GM12864 (cell line): ENCODE results near the gene ST3GAL3.

ENCODE experiments used
- DNase-seq: peaks from one replicate; pipeline ENCODE4 v3.0.0-alpha.2; 2011; ENCODE audit warnings: low read depth
- H3K4me3 ChIP-seq: 2 replicates; pipeline ENCODE4 v1.5.1; 2011; ENCODE audit warnings: mild to moderate bottlenecking, low read depth, low read length, control low read depth
- TF ChIP-seq, protein P1 (sequence below): IDR thresholded peaks from 2 replicates; pipeline ENCODE4 v1.5.1; 2011; ENCODE audit warnings: low read depth, mild to moderate bottlenecking, moderate library complexity, low read length, control low read depth, inconsistent platforms; ENCODE audit errors: missing control alignments

Gene ST3GAL3

DNA sequence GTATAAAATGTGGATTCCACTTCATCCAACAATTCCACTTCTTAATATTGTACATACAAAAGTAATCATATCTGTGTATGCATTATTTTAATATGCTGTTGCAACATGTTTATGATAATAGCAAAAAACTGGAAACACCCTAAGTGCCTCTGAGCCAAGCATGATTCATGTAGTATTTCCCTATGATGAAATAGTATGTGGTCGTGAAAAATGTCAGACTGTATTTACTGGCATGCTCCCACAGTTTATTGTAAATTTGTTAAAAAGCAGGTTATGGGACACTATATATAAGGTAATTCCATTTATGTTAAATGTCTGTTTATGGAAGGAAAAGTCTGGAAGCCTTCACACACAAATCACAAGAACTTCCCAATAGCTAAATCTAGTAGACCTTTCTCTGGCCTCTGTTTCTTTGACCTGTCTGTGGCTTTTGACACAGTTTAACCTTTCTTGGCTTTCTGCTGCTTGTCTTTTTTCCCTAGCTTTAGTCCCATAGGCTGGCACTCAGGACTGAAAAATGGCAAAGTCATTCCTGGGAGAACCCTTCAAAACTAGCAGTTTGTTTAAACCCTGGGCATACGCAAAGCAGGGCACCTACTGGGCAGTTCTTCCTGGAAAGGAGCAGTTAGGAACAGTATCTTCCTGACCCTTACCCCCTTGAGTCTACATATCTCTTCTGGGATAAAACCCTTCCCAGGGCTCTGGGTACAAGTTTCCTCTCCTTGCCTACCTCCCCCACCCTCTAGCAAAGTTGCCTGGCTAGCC lies 160.8 kb downstream of the ST3GAL3 start:
- DNase-seq: no peak
- TF ChIP-seq, protein P1, sequence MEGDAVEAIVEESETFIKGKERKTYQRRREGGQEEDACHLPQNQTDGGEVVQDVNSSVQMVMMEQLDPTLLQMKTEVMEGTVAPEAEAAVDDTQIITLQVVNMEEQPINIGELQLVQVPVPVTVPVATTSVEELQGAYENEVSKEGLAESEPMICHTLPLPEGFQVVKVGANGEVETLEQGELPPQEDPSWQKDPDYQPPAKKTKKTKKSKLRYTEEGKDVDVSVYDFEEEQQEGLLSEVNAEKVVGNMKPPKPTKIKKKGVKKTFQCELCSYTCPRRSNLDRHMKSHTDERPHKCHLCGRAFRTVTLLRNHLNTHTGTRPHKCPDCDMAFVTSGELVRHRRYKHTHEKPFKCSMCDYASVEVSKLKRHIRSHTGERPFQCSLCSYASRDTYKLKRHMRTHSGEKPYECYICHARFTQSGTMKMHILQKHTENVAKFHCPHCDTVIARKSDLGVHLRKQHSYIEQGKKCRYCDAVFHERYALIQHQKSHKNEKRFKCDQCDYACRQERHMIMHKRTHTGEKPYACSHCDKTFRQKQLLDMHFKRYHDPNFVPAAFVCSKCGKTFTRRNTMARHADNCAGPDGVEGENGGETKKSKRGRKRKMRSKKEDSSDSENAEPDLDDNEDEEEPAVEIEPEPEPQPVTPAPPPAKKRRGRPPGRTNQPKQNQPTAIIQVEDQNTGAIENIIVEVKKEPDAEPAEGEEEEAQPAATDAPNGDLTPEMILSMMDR: no peak

DNA sequence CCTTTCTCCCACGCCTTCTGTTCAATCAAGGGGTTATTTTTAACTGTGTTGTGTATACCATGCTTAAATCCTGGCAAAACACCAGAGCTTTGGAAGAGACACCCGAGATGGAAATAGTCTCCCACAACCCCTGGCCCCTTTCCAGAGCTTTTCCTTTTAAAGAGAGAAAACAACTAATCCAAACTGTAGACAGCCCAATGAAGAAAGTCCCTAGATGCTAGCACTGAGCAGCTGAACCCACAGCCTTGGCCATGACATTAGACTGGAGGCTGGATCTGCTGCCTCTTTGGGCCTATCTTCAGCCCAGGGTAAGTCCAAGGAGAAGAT lies 161.4 kb downstream of the ST3GAL3 start:
- no peak overlapping the region for H3K4me3 ChIP-seq
- TF ChIP-seq, protein P1: no peak
- DNase-seq: no peak

More for the DNA sequence above, 160.8 kb downstream of the ST3GAL3 start:
- H3K4me3 ChIP-seq: no peak overlapping the region

DNA sequence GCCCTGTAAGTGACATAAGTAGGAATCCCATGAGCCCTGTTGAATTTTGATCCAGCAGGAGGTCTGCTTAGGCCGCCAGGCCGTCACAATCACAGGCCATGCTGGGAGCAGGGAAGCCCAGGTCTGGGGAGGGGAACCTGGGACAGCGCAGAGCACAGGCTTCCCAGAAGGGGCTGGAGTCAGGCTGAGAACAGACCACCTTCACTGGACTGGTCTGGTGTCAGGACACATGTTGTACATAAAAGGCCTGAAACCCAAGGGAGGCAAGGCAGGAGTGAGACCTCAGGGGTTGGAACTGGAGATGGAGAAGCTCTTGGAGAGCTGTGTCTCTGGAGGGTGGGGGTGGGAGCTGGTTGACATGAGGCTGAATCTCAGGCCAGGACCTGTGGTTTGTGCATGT lies 163.0 kb downstream of the ST3GAL3 start:
- no peak overlapping the region for H3K4me3 ChIP-seq
- TF ChIP-seq, protein P1: no peak
- DNase-seq: no peak

DNA sequence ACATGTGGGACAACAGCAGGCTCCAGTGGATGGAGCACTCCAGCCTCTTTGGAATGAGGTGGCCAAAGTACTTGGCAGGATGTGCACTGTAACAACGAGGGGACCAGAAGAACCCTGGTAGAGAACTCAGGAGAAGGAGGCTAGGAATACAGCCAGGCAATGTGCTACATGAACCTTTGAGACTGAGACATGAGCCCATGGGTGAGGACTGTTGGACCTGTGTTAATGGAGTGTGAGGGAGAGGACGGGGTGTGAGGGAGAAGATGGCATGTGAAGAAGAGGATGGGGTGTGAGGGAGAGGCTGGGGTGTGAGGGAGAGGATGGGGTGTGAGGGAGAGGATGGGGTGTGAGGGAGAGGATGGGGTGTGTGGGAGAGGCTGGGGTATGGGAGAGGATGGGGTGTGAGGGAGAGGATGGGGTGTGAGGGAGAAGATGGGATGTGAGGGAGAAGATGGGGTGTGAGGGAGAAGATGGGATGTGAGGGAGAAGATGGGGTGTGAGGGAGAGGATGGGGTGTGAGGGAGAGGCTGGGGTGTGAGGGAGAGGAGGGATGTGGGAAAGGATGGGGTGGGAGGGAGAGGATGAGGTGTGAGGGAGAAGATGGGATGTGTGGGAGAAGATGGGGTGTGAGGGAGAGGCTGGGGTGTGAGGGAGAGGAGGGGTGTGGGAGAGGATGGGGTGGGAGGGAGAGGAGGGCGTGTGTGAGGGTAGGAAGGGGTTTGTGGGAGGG lies 164.0 kb downstream of the ST3GAL3 start:
- TF ChIP-seq, protein P1: no peak
- H3K4me3 ChIP-seq: no peak overlapping the region
- no peak for DNase-seq

DNA sequence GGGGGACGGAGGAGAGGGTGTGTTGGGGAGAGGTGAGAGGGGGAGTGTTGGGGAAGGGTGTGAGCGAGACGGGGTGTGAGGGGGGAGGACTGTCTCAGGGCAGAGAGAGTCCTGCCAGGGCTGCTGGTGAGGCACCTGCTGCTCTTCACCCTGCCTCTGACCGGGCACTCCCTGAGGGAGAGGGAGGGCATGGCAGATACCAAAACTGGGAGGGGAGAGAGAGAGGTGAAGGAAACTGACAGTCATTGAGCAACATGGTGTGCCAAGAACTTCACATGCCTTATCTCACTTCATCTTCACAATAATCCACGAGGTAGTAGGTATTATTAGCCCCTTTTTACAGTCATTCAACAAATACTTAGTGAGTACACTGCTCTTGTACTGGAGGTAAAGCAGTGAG lies 164.9 kb downstream of the ST3GAL3 start:
- H3K4me3 ChIP-seq: no peak overlapping the region
- no peak for DNase-seq
- TF ChIP-seq, protein P1: no peak

DNA sequence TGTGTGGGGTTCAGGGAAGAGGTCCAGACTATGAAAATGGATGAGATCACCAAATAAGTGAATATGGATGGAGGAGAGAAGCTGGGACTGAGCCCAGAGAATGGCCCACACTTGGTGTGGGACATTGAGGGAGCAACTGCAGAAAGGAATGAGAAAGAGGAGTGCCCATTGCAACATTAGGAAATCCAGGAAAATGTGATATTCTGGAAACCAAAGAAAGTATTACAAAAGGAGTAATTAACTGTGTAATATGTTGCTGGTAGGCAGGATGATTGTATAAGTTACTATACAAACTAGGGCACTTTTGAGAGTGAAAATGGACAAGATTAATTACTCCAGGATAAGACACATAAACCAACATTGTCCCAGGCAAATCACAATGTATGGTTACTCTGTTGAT lies 166.5 kb downstream of the ST3GAL3 start:
- no peak for DNase-seq
- TF ChIP-seq, protein P1: no peak
- no peak overlapping the region for H3K4me3 ChIP-seq
